ENCODE measurements around the gene PALB2. TPM values are rescaled to one million over a fixed set of nuclear protein-coding genes. Genes with fewer than 3 reads are reported as not detected.

The PALB2 gene
- 5.1 TPM for total RNA-seq

DNA sequence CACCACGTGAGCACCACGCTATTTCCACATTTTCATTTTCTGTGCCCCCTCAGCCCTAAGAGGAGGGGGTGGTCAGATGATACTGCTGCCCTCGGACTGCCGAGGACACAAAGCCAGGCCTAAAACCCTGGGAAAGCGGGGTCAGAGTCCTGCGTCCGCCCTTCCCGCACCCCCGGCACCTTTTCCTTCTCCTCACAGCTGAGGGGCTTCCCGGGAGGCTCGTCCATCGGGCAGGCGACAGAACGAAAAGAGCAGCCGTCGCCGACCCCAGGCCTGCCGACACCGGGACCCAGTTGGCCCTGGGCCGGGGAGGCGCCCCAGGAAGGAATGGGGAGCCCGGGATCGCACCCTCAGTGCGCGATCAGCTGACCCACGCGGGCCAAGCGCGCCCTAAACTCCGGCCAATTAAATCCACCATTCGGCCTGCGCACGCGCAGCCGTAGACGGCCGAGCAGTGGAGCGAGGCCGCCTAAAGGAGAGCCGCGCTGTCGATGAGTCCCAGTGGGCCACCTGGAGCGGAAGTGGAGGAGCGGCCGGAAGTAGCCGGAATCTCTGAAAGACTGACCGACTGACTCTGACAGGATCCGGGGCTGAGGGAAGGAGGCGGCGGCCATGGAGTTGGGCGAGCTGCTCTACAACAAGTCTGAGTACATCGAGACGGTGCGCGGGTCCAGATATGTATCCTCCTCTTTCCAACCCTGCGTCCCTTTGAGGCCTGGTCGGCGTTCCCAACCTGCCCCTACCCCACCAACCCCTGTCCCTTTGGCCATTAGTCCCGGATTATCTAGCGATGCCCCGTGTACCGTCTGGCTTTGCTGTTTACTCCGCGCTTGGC is at the start of gene PALB2, which contains the start of gene DCTN5:
PALB2 (minus strand) TSS at position 380 of the 835 bp plus-strand sequence; CDS start at position 227, 153 bp downstream.
DCTN5 (plus strand) TSS at position 536 of the 835 bp plus-strand sequence; CDS start at position 613, 77 bp downstream.
- peak; percentile 49 to 92 (median 88) for DNase-seq (ENCODE audit: low read depth in 2 of 3, low spot score in 2 of 3)

DNA sequence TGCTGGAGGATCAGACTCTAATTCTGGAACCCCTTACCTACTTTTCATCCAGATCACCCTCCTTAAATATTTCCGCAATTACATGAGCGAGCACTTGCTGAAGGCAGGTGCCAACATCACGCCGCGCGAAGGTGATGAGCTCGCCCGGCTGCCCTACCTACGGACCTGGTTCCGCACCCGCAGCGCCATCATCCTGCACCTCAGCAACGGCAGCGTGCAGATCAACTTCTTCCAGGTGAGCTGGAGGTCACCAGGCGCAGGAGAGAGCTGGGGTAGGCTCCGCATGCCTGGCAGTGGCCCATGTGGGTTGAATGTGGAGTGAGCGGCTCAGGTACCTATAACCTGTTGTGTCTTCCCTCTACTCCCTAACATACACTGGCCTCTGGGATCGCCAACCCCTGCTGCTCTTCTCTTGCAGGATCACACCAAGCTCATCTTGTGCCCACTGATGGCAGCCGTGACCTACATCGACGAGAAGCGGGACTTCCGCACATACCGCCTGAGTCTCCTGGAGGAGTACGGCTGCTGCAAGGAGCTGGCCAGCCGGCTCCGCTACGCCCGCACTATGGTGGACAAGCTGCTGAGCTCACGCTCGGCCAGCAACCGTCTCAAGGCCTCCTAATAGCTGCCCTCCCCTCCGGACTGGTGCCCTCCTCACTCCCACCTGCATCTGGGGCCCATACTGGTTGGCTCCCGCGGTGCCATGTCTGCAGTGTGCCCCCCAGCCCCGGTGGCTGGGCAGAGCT is 48.5 kb upstream of the PALB2 start:
- DNase-seq (ENCODE audit: low read depth in 2 of 3, low spot score in 2 of 3) = no peak

DNA sequence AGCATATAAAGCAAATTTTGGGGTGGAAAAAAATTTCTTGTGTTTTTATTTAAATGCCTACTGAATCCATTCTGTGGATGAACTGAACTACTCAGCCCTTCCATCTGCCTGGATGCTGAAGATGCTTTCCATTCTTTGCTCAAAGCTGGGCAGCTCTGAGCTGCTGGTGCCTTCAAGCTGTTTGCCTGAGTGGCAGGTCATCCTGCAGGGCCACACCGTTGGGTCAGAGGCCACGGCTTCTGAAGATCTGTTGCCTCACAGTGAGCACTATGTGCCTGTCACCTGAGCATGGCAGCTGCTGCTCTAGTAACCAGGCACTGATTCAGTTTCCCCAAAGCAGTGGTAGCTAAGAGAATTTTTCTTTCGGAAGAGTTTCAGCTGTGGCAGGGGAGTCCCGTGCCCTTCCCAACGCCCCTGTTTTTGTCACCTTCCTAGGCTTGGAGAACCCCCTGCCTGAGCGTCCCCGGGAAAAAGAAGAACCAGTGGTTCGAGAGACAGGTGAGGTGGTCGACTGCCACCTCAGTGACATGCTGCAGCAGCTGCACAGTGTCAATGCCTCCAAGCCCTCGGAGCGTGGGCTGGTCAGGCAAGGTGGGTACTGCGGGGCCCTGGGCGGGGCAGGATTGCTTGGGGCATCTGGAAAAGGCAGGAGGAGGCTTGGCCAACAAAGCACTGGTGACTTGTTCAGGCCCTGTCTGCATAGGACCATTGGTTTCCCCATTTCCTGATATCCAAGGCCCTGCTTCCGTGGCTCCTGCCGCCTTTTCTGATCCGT is 46.1 kb upstream of the PALB2 start:
- DNase-seq (ENCODE audit: low read depth in 2 of 3, low spot score in 2 of 3) = no peak

DNA sequence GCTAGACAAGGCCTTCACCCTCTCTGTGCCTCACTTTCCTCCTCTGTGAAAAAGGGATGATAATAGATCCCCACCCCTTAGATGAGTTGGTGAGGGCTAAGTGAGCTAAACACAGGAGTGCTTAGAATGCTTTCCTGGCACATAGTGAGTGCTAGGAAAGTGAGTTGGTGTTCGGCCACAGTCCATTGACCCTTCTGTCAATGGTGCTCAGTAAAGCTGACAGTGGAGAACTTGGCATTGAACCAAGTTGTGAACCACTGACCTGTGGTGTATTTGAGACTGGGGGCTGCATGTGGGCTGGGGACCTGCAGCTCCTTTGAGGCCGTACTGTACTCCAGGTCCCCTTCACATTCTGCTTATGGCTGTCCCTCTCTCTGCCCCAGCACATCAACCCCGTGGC is 42.4 kb upstream of the PALB2 start:
- no peak for DNase-seq (ENCODE audit: low read depth in 2 of 3, low spot score in 2 of 3)

DNA sequence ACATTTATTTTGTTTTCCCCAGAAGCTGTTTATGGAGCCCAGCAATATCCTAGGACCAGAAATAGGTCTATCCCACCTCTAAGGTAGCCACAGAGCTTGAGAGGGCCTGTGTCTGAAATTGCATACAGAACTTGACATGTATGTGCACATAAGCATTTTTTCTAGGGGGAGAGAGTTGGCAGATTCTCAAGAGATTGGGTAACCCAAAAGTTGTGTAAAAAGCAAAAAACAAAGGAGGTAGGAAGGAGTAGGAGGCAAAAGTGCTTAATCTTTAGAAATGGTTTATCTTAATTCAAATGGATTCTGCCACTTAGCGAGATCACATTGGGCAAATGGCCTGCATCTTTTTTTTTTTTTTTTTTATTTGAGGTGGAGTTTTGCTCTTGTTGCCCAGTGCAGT is 41.1 kb upstream of the PALB2 start:
- no peak for DNase-seq (ENCODE audit: low read depth in 2 of 3, low spot score in 2 of 3)

DNA sequence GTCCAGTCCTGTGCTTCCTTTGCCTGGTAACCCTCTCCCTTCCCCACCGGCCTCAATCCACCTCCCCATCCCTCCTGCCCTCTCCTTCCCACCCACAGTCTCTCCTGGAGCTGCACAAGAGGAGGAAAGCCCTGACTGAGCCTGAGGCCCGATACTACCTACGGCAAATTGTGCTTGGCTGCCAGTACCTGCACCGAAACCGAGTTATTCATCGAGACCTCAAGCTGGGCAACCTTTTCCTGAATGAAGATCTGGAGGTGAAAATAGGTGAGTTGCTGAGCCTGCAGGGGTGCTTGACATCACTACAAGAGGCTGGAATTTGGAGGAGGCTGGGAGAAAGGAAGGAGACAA is 38.9 kb upstream of the PALB2 start:
- no peak for DNase-seq (ENCODE audit: low read depth in 2 of 3, low spot score in 2 of 3)

DNA sequence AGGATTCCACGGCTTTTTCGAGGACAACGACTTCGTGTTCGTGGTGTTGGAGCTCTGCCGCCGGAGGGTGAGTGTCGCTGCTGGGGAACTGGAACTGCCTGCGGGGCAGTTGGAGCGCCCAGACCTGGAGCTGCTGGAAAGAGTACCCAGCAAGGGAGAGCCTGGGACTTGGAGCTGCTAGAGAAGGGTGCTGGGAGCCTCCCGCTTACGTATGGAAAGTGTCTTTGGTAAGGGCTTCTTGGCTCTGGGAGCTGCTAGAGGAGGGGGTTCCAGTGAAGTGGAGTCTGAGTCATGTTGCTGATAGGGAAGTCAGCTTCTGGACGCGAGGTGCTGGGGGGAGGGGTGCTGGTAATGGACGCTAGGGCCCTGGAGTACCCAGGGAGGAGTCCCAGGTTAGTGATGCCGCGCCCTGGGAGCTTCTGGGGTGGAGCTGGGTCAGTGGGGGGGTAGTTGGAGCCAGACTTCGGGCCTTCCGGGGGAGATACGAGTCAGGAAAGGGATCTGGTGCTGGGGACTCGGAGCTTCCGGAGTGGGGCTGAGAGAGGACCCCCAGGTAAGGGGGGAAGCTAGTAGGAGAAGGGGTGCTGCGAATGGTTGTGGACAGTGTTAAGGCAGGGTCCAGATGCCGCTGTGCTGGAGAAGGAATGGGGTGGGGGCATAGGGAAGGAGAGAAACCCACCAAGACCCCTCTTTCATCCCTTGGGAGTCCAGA is 38.3 kb upstream of the PALB2 start:
- peak in 2 of 3 donors; percentile 55 to 56 for DNase-seq (ENCODE audit: low read depth in 2 of 3, low spot score in 2 of 3)

DNA sequence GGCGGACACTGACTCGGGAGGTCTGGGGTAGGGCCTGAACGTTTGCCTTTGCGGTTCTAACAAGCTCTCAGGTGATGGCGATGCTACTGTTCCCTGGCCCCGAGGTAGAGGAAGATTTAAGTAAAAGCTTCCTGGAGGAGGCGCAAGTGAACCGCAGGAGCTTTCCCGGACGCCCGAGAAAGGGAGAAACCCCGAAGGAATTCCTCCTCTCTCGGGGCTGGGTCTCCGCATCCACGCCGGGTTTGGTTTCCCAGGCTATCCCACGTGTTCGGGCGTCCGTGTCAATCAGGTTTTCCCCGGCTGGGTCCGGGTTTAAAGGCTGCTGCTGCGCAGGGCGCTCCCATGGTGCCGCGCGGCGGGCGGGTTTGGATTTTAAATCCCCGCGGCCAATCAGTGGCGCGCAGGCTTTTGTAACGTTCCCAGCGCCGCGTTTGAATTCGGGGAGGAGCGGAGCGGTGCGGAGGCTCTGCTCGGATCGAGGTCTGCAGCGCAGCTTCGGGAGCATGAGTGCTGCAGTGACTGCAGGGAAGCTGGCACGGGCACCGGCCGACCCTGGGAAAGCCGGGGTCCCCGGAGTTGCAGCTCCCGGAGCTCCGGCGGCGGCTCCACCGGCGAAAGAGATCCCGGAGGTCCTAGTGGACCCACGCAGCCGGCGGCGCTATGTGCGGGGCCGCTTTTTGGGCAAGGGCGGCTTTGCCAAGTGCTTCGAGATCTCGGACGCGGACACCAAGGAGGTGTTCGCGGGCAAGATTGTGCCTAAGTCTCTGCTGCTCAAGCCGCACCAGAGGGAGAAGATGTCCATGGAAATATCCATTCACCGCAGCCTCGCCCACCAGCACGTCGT is 37.5 kb upstream of the PALB2 start, which contains the start of gene PLK1:
PLK1 (plus strand) TSS at position 460 of the 844 bp plus-strand sequence; CDS start at position 504, 44 bp downstream.
- DNase-seq (ENCODE audit: low read depth in 2 of 3, low spot score in 2 of 3) = peak; percentile 24 to 75 (median 65)

DNA sequence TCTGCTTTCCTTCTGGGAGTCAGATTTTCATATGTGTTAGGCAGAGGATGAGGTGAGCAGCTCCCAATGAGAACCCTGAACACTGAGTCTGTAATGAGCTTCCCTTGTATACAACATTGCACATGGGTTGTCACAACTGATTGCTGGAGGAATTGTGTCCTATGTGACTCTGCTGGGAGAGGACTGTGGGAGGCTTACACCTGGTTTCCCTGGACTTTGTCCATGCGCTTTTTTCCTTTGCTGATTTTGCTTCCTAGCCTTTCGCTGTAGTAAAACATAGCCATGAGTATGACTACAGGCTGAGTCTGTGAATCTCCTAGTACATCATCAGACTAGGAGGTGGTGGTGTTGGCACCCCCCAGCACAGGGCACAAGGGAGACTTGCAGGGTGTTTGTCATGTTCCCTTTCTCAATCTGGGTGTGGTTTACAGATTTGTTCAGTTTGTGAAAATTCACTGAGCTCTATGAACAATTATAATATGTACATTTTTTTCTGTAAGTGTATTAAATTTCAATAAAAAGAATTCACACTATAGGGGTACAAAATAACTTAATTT is 35.9 kb upstream of the PALB2 start:
- no peak for DNase-seq (ENCODE audit: low read depth in 2 of 3, low spot score in 2 of 3)

DNA sequence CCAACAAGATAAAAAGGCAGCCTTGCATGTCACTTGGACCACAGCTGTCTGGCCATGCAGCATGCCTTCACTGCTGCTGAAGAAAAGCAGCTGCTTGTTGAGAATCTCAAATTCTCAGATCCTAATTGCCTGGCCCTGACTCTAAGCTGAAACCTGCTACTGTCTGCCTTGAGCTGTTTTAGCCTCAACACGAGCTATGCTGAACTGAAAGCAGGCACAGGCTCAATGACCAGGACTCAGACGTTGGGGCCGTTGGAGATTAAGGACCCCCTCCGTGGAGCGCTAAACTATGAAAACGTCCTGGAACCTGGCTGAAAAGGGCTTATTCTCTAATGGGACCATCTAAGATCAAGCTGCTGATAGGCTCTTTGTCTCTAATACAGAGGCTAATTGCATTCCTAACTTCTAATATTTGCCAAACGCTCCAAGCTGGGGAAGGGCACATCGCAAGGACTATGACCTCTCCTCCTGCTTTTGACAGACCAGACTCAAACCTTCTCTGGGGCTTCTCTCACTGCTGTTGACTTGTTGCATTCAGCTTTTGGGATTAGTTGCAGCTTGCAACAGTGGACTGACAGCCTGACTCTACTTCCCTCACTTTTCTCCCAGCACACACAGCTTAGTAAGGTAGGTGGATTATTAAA is 33.0 kb upstream of the PALB2 start:
- DNase-seq (ENCODE audit: low read depth in 2 of 3, low spot score in 2 of 3) = no peak

DNA sequence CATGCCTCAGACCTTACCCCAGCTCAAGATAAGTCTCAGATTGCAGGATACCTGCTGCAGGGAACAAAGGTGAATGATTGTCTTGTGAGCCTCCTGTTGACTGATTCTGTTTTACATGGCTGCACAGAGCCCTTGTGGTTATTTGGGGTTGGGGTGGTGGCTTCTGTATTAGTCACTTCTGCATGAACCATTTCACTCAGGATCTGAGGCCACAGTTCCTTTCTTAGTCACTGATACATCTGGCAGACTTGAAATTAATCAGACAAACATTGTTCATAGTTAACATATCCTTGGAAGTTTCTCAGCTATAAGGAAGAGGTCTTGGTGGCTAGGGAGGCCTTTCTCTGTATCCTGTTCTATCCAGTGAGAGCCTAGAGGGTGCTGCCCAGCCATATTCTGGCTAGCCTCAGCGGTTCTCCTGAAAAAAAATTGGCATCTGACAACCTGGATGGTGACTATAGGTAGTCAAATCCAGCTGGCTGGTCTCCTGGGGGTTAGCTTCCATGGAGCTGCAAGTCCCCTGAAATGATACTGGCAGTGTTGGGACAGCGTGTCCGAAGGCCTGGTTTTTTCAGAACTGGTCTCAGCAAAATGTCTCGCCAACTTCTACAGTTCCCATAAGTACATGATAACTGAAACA is 29.1 kb upstream of the PALB2 start:
- DNase-seq (ENCODE audit: low read depth in 2 of 3, low spot score in 2 of 3) = no peak

DNA sequence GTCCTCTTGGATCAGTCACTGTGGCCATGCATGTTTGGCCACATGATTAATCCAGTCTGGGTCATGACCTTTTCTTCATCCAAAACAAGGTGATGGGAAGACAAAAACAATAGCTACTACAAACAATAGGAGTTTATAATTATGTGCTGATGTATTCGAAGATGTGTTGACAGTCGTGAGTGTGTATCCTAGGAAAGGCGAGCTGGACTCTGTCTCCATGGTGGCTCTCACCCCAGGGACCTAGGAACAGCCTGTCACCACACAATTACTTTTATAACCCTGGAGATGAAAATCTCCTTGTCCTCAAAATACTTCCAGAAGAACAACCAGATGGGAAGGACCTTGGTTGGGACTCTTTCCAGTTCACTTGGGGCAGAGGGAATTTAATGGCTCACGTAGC is 27.8 kb upstream of the PALB2 start:
- no peak for DNase-seq (ENCODE audit: low read depth in 2 of 3, low spot score in 2 of 3)

DNA sequence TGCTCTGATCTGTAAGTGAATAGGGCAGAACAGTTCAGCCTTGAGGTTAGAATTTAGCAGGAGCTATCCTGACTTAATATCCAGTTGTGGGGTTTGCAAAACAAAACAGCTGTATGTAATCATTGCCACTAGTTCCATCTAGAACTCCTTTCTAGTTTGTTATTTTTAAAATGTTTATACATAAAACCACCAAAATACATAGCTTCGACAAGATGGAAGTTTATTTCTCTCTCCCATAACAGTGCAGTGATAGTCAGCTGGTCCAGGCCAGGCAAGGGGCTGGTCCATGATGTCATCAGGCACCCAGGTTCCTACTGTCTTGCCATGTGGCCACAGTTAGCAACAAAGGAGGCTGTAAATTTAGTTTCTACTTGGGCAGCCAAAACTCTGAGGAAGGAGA is 27.1 kb upstream of the PALB2 start:
- no peak for DNase-seq (ENCODE audit: low read depth in 2 of 3, low spot score in 2 of 3)

DNA sequence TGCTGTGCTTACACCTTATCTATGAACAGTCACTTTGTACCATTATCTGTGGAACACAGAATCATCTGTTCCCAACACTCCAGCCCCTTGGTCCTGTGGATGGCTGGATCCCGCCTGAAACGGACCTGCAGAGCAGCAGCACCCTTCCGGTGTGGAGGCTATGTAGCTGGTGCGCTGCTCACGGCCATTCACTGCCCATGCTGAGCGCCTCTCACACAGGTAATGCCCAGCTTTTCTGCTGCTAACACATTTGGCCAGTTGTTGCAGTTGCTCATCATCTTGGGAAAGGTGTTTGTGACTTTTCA is 26.2 kb upstream of the PALB2 start:
- no peak for DNase-seq (ENCODE audit: low read depth in 2 of 3, low spot score in 2 of 3)

DNA sequence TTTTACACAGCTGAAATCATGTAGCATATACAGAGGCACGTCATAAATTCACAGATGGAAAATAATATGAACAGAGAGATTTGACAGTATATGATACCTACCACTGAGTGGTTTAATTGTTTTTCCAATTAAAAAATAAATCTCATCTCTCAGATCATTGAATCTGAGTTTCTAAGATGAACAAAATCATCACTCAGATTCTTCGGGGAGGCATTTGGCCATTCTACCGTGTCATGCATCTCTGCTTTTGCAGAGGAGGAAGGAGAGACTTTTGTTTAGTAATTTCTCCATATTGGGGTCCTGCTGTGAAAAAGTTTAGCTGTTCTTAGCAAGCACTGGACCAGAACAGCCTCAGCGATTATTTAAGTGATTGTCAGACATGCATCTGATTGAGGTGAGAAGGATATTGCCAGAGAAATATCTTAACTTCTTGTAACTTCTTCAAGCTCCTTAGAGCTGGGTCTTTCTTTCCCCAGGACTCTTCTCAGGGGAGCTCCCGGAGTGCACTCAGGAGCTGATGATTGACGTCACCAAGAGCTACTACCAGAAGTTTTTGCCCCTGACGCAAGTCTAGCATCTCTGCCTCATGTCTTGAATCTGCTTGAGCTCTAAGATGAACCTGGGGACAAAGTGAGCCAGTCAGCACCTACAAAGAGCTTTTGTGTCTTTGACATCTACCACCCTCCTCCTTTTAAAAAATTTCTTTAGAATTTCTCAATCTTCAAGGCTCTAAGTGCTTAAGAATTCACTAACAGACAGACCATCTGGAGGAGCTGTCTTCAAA is 25.7 kb upstream of the PALB2 start:
- no peak for DNase-seq (ENCODE audit: low read depth in 2 of 3, low spot score in 2 of 3)

DNA sequence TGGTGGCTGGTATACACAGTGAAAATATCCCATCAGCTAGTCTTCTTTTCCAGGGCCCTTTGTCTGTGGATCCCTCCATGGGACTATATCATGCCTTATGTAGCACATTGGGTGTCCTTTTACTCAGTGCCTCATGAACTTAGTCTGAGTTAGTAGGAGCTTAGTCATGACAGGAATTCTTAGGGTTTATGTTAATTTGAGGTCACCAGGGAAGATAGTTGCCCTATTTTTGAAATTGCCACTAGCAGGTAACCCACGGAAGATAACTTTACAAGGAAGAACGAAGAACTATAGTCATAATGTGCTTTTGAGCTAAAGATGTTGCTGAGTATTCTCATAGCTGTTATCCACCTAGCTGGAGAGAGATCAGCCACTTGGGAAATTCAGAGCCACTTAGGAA is 22.8 kb upstream of the PALB2 start:
- no peak for DNase-seq (ENCODE audit: low read depth in 2 of 3, low spot score in 2 of 3)

DNA sequence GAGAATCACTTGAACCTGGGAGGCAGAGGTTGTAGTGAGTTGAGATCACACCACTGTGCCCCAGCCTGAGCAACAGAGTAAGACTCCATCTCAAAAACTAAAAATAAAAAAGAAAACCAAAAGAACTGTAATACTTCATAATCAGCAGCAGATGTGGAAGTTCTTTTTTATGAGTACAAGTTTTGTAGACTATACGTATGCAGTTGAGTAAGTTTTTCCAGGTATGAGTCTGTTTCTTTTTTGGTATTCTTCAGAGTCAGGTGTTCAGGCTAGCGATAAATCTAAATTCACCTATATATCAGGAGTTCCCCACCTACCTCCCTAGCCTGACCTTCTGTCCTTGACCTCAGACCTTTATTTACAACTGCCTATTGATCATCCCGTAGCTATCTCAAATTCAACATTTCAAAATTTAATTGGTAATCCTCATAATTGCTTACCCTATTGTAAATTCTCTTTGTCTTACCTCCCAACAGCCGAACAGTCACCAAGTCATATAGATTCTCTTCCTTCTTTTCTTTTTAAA is 10.9 kb upstream of the PALB2 start:
- DNase-seq (ENCODE audit: low read depth in 2 of 3, low spot score in 2 of 3) = no peak
